ENCODE measurements around the gene TAF6L. TPM values are rescaled to one million over a fixed set of nuclear protein-coding genes. Genes with fewer than 3 reads are reported as not detected.

Gene TAF6L
- polyA plus RNA-seq, 1 donor from 2014 or later, result 55.2 TPM

DNA sequence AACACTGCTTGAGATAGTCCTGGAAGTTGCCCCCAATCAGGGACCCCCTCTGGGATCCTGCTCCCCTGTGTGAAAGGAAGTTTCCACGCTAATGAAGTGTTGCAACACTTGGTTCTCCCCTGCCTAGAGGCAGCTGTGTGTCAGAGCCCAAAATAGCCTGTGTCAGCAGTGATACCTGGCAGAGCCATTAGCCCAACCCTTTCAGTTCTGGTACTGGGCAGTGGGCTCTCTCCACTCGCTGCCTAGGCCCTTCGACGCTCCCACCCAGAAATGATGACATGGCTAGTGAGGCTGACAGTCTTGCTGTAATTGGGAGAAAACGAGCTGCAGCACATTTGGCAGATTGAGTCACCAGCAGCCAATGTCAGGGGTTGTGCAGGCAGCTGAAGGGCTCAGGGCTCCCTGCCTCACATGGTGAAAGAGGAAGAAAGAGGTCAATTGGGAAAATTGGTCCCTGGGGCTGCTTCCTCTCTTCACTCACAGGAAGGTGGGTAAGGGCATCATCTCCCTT, 35.5 kb downstream of the TAF6L start:
- H3K4me2 ChIP-seq (ENCODE audit: low read length), result no peak overlapping the region
- TF ChIP-seq SMC3 (conservative IDR thresholded peaks at IDR 0.05; ENCODE audit: poor library complexity) (no peak), RAD21 (conservative IDR thresholded peaks at IDR 0.05) (no peak), TAF1 (IDR thresholded peaks at IDR 0.05; ENCODE audit: low read depth) (no peak), EP300 (conservative IDR thresholded peaks at IDR 0.05; ENCODE audit: poor library complexity, severe bottlenecking) (no peak), EZH2 (IDR thresholded peaks at IDR 0.05; ENCODE audit: borderline replicate concordance, insufficient read depth, low read length, poor library complexity, severe bottlenecking) (no peak)
- TF ChIP-seq, protein P1, sequence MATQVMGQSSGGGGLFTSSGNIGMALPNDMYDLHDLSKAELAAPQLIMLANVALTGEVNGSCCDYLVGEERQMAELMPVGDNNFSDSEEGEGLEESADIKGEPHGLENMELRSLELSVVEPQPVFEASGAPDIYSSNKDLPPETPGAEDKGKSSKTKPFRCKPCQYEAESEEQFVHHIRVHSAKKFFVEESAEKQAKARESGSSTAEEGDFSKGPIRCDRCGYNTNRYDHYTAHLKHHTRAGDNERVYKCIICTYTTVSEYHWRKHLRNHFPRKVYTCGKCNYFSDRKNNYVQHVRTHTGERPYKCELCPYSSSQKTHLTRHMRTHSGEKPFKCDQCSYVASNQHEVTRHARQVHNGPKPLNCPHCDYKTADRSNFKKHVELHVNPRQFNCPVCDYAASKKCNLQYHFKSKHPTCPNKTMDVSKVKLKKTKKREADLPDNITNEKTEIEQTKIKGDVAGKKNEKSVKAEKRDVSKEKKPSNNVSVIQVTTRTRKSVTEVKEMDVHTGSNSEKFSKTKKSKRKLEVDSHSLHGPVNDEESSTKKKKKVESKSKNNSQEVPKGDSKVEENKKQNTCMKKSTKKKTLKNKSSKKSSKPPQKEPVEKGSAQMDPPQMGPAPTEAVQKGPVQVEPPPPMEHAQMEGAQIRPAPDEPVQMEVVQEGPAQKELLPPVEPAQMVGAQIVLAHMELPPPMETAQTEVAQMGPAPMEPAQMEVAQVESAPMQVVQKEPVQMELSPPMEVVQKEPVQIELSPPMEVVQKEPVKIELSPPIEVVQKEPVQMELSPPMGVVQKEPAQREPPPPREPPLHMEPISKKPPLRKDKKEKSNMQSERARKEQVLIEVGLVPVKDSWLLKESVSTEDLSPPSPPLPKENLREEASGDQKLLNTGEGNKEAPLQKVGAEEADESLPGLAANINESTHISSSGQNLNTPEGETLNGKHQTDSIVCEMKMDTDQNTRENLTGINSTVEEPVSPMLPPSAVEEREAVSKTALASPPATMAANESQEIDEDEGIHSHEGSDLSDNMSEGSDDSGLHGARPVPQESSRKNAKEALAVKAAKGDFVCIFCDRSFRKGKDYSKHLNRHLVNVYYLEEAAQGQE (IDR thresholded peaks at IDR 0.05; ENCODE audit: borderline replicate concordance), result no peak
- H3K9ac ChIP-seq (ENCODE audit: low read length), result no peak overlapping the region
- no peak overlapping the region for H2AFZ ChIP-seq (ENCODE audit: low read depth, low read length)
- H3K27ac ChIP-seq (ENCODE audit: low read length), result no peak overlapping the region
- H3K4me3 ChIP-seq (ENCODE audit: low read length), result no peak overlapping the region
- H4K20me1 ChIP-seq (ENCODE audit: insufficient read depth), result peaks cover 6% of the 10 kb centered on the region
- H3K36me3 ChIP-seq (ENCODE audit: insufficient read depth, low read length), result no peaks in the 10 kb centered on the region
- peaks cover 23% of the 10 kb centered on the region for H3K79me2 ChIP-seq (replicated peaks; ENCODE audit: insufficient read depth, low read length)
- no peaks in the 10 kb centered on the region for H3K9me2 ChIP-seq (ENCODE audit: insufficient read depth, low read length)
- no peaks in the 10 kb centered on the region for H3K9me3 ChIP-seq (ENCODE audit: low read length)
- no peaks in the 10 kb centered on the region for H3K27me3 ChIP-seq (ENCODE audit: insufficient read depth, low read depth, low read length)
- H3F3A ChIP-seq (ENCODE audit: insufficient read depth, low read length, poor library complexity, severe bottlenecking), result no peaks in the 10 kb centered on the region

DNA sequence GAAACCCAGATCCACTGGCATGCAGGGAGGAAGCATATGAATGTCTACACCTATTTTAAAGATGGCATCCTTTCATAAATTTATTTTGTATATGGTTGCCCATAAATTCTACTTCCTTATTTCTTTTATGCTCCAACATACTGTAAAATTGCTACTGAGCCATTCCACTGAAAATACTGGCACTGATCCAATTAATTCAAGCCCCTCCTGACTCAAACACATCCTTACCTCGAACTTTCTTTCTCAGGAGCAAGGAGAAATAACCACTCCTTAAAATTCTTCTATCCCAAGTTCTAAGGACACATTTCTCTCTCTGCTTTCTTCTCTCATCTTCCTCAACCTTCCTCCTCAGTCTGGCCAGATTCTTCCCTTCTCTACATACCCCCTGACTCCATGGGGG, 39.6 kb downstream of the TAF6L start:
- H3K9me2 ChIP-seq (ENCODE audit: insufficient read depth, low read length), result no peaks in the 10 kb centered on the region
- no peak overlapping the region for H3K4me3 ChIP-seq (ENCODE audit: low read length)
- no peaks in the 10 kb centered on the region for H4K20me1 ChIP-seq (ENCODE audit: insufficient read depth)
- no peak overlapping the region for H2AFZ ChIP-seq (ENCODE audit: low read depth, low read length)
- H3F3A ChIP-seq (ENCODE audit: insufficient read depth, low read length, poor library complexity, severe bottlenecking), result no peaks in the 10 kb centered on the region
- no peak overlapping the region for H3K27ac ChIP-seq (ENCODE audit: low read length)
- no peaks in the 10 kb centered on the region for H3K9me3 ChIP-seq (ENCODE audit: low read length)
- no peaks in the 10 kb centered on the region for H3K36me3 ChIP-seq (ENCODE audit: insufficient read depth, low read length)
- H3K79me2 ChIP-seq (replicated peaks; ENCODE audit: insufficient read depth, low read length), result no peaks in the 10 kb centered on the region
- H3K4me2 ChIP-seq (ENCODE audit: low read length), result no peak overlapping the region
- no peaks in the 10 kb centered on the region for H3K27me3 ChIP-seq (ENCODE audit: insufficient read depth, low read depth, low read length)
- H3K9ac ChIP-seq (ENCODE audit: low read length), result no peak overlapping the region
- TF ChIP-seq POLR2AphosphoS5 (IDR thresholded peaks at IDR 0.05) (no peak), EZH2 (IDR thresholded peaks at IDR 0.05; ENCODE audit: borderline replicate concordance, insufficient read depth, low read length, poor library complexity, severe bottlenecking) (no peak), EP300 (conservative IDR thresholded peaks at IDR 0.05; ENCODE audit: poor library complexity, severe bottlenecking) (no peak)

DNA sequence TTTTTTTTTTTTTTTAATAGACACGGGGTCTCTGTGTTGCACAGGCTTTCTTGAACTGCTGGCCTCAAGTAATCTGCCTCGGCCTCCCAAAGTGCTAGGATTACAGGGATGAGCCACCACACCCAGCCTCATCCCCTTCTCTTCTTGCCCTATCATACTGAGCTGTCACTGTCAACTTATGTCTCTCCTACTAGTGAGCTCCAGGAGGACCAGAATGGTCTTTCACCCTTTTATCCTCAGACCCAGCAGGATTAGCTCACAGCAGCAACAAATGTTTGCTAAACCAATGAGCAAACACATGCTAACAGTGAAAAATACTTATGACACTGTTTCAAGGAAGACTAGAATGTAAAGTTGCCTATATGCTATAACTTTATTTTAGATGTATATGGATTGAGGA, 40.5 kb downstream of the TAF6L start:
- H2AFZ ChIP-seq (ENCODE audit: low read depth, low read length), result no peak overlapping the region
- H3K36me3 ChIP-seq (ENCODE audit: insufficient read depth, low read length), result no peaks in the 10 kb centered on the region
- no peaks in the 10 kb centered on the region for H3K79me2 ChIP-seq (replicated peaks; ENCODE audit: insufficient read depth, low read length)
- H4K20me1 ChIP-seq (ENCODE audit: insufficient read depth), result no peaks in the 10 kb centered on the region
- H3K4me3 ChIP-seq (ENCODE audit: low read length), result no peak overlapping the region
- no peaks in the 10 kb centered on the region for H3F3A ChIP-seq (ENCODE audit: insufficient read depth, low read length, poor library complexity, severe bottlenecking)
- TF ChIP-seq RAD21 (conservative IDR thresholded peaks at IDR 0.05) (no peak), POLR2AphosphoS5 (IDR thresholded peaks at IDR 0.05) (no peak), TAF1 (IDR thresholded peaks at IDR 0.05; ENCODE audit: low read depth) (no peak), EP300 (conservative IDR thresholded peaks at IDR 0.05; ENCODE audit: poor library complexity, severe bottlenecking) (no peak)
- H3K9ac ChIP-seq (ENCODE audit: low read length), result no peak overlapping the region
- H3K9me2 ChIP-seq (ENCODE audit: insufficient read depth, low read length), result no peaks in the 10 kb centered on the region
- no peaks in the 10 kb centered on the region for H3K27me3 ChIP-seq (ENCODE audit: insufficient read depth, low read depth, low read length)
- no peaks in the 10 kb centered on the region for H3K9me3 ChIP-seq (ENCODE audit: low read length)
- no peak overlapping the region for H3K27ac ChIP-seq (ENCODE audit: low read length)
- no peak overlapping the region for H3K4me2 ChIP-seq (ENCODE audit: low read length)

Measured in neural cell (in vitro differentiated cells).